ENCODE measurements around the gene IGFBP2.

The IGFBP2 gene

DNA sequence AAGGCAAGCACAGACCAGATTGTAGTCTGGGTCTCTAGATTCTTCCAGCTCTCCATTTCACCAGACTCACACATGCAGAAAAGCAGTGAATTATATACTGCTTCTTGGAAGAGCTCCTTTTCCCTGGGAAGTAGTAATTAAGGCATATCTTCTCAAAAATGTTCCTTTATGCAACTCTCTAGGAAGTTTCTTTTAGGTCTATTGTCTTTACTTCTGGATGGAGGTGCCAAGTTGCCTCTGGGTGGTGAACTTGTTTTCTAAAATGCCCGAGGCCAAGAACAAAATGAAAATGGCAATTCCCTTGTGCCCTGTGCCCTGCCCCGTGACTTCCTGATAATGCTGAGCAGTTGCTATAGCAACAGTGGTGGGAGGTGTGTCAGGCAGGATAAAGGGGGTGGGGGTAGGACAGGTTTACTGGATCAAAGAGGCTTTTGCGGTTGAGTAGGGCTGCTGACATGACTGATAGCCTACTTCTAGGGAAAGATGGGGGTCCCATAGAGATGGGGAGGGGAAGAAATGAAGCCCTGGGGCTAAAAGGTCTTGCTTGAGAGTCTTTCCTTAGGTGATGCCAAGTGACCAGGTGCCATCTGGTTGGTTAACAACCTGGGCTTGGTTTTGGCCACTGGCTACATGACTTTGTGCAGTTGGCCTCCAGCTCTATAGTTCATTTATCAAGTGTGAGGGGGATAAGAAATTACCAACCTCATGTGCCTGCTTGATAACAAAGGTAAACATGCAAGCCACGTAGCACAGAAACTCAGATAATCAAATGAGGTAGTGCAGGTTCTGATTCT, 11.8 kb downstream of the IGFBP2 start:
- no peak for FAIRE-seq

DNA sequence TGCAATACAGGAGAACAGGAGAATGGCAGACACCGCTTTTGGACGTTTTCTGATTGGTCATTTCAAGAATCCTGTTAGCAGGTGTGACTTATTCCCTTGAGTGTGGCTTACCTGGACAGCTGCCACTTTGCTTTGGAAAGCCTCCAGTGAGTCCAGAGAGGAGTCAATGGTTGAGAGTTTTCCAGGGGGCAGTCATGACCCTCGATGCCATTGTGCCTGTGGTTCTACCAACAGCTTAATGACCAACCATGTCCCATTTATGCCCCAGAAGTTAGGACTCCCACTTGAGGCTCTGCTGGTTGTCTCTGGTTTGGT, 12.4 kb downstream of the IGFBP2 start:
- FAIRE-seq, result no peak

DNA sequence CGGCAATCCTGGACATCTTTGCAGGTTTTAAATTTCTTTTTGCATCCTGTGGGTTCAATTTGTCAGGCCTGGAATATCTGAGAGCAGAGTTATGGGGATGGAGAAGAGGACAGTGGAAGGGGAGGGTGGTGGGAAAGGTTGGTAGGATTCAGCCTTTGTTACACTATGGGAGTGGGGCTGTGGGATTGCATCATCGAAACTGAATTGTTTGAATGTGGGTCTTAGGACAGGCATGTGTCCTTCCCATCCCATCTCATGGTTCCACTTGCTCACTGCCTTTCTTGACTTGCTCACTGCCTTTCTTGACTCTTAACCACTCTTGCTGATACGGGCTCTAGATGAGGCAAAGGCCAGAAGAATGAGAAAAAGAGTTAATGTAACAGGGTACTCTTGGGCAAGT, 12.9 kb downstream of the IGFBP2 start:
- no peak for FAIRE-seq

DNA sequence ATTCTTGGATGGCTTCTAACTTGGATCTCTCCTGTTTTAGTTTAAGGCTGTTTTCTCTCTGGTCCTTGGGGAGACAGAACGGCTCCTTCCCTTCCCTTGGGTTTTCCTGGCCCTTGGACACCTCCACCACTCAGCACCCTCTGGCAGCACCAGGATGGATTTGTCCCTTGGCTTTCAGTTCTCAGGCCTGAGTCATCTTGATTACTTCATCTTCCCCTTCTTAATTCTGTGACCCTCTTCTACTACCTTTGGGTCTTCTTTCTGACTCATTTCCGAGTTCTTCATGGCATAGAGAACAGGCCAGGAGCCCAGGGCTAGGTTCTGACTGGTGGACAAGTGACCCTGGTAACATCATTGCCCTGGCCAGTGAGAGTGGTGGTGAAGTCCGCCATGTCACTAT, 14.9 kb downstream of the IGFBP2 start:
- FAIRE-seq, result no peak

DNA sequence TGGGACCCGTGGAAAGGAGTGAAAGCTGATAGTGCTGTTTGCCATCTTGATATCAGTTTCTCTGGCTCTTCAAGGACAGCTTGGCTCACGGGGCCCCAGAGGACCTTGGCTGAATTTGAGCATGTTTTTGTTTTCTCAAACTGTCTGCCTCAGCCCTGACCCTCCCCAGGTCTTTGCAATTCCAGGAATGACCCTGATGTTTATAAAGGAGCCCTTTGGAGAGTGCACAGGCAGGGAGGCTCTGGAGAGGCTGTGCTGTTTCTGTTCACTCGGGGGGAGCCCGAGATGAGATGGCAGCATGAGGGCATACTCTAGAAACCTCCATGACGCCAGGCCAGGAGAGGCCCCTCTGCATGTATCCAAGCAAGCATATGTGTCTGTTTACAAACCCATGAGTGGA, 16.4 kb downstream of the IGFBP2 start:
- no peak for FAIRE-seq

GRCh38 chr2:216650626-216651257, 17.5 kb downstream of the IGFBP2 start:
- no peak for FAIRE-seq

DNA sequence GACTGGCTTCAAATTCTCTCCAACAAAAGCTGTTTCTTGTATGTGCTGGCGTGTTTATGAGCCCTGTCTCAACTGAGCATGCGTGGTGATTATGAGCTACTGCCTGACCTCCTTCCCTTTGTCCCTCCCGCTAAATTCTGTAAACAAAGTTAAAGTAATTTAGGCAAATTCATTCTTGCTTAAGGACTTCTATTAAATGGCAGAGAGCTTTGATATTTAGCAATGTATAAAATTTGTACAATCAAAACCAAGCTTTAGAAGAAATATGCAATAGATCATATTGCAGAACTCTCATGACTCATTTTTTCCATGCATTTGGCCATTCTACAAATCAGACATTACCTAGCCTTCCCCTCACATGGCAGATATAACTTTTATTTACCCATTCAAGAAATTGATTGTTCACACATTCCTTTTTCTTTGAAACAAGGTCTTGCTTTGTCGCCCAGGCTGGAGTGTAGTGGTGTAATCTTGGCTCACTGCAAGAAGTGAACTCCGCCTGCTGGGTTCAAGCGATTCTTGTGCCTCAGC, 18.2 kb downstream of the IGFBP2 start:
- no peak for FAIRE-seq

DNA sequence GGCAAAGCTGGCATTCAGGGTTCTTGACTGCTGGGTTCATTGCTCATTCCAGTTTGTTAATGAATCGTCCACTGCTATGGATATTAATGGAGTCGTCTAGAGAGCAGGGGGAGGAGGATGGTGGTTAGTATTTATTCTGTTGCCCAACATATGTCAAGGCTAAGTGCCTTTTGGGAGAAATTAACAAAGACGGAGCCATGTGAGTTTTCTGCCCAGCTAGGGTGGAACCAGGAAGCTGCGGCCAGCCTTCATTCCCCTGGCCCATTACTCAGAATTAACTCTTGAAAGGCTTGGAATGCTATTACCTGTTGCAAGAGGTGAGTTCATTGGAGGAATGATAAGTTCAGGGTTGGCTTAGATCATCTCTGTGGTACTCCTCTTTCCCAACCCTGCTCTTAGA, 19.3 kb downstream of the IGFBP2 start:
- FAIRE-seq, result no peak

- FAIRE-seq, result no peak
These were observed 20.0 kb downstream of the IGFBP2 start for GRCh38 chr2:216653093-216653799.

GRCh38 chr2:216653931-216654365, 20.7 kb downstream of the IGFBP2 start:
- FAIRE-seq, result no peak

- no peak for FAIRE-seq
These were observed 21.4 kb downstream of the IGFBP2 start for GRCh38 chr2:216654528-216655052.

- FAIRE-seq, result no peak
These were observed 24.1 kb downstream of the IGFBP2 start for GRCh38 chr2:216657086-216657855.

DNA sequence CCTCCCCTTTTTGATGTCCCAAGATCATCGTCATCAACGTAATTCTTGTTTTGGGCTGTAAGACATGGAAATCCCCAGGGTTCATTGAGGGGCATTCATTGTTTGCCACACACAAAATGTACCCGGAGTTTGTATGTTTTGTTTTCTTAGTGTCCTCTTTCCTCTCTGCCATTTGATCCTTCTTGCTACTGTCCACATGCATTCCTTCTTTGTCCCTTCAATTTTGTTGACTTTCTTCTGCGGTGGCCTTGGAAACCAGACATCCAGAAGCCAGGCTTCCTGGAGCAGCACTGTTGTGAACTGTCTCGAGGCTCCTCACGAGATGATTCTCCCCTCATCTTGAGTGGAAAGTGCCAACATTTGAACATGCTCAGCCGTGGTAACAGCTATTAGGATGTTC, 24.8 kb downstream of the IGFBP2 start:
- FAIRE-seq, result no peak

DNA sequence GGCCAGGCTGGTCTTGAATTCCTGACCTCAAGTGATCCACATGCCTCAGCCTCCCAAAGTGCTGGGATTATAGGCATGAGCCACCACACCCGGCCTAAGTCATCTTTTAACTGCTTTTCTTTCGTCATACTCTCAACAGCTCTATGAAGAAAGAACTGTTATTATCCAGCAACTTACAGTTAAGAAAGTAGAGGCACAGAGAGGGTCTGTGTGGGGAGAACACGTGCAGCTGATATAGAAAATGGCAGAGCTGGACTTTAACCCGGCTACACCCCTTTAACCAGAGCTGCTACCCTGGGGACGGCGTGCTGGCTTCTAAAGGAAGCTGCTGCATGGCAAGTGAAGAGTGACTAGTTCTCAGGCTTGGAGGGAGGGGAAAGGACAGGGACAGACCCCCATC, 25.5 kb downstream of the IGFBP2 start:
- FAIRE-seq, result no peak

DNA sequence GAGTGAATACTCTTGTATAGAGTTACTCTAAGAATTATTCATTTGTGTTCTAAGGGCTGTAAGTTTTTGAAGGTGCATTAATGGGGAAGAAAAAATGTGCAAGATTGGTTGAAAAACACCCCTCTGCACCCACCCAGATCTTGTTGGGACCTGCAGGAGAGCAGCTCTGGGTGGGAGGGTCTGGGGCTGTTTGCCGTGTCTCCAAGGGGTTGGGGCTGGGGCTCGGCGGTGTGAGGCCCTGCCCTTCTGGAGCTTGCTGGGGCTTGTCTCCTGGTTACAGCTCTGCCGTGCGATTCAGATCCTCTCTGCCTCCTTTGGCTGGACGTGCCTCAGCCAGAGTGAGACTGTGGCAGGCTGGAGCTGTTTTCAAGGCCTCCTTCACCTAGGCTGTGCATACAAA, 26.1 kb downstream of the IGFBP2 start:
- no peak for FAIRE-seq

- FAIRE-seq, result no peak
These were observed 27.3 kb downstream of the IGFBP2 start for GRCh38 chr2:216660496-216660895.

- FAIRE-seq, result no peak
These were observed 27.8 kb downstream of the IGFBP2 start for GRCh38 chr2:216661051-216661450.

DNA sequence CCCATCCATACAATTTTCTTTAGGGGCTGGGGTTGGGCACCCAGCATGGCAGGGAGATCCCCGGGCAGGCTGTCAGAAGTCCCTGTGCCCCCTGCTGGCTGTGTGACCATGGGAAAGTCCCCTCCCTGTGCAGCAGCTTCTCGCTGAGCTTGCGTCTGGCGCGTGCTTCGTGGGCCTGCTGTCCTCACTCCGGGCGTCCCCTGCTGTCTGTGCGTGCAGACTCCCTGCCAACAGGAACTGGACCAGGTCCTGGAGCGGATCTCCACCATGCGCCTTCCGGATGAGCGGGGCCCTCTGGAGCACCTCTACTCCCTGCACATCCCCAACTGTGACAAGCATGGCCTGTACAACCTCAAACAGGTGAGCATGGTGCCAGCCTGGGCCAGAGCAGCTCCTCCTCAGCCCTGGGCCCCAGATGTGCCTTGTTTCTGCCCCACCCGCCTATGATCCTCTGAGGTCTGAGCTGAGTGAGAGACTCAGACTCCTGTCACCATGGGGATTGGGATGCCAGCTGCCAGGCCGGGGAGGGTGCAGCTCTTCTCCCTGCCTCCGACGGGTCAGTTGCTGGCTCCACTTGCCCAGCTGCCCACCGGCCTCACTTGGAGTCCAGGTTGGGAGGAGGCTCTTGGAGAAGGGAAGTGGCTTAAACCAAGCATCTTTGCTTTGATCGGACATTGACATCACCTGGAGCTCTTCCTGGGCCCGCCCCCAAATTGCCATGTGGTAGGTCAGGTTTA, 28.6 kb downstream of the IGFBP2 start:
- no peak for FAIRE-seq

GRCh38 chr2:216663106-216663505, 29.9 kb downstream of the IGFBP2 start:
- FAIRE-seq, result no peak

DNA sequence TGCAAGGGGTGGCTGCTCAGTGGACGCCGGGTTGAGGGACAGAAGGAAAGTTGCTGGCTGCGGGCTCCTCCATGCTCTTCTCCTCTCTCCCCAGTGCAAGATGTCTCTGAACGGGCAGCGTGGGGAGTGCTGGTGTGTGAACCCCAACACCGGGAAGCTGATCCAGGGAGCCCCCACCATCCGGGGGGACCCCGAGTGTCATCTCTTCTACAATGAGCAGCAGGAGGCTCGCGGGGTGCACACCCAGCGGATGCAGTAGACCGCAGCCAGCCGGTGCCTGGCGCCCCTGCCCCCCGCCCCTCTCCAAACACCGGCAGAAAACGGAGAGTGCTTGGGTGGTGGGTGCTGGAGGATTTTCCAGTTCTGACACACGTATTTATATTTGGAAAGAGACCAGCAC, 30.6 kb downstream of the IGFBP2 start:
- no peak for FAIRE-seq

- no peak for FAIRE-seq
These were observed 31.4 kb downstream of the IGFBP2 start for GRCh38 chr2:216664593-216665034.

- no peak for FAIRE-seq
These were observed 32.0 kb downstream of the IGFBP2 start for GRCh38 chr2:216665242-216665641.
